Measurements from ENCODE around the gene ARHGAP5.

ARHGAP5 gene

DNA sequence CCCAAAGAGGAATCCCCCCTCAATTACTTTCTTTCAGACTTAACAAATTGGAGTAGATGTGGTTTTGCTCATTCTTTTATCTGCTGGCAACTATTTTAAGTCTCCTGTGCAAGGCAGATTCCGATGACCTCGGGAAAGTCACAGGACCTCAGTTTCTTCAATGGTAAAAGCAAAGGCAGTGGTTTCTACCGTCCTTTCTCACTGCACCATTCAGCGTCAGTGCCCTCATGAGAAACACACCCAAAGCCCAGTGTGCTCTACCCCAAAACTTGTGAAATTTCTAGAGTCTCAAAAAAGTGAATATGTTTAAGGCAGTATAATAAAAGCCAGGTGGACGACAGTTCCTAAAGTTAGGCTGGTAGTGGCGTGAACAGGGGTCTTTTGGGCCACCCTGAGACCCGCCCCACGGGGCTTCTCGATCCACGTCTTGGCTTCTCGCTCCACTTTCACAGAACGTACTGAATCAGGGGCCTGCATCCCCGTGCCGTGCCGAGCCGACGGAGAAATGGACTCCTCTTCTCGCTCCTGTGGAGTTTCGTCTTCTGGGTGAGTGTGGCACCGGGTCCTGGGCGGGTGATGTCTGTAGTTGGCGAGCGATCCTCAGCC, 1.3 kb upstream of the ARHGAP5 start:
- peak in 1 of 2 donors; percentile 18 for DNase-seq

DNA sequence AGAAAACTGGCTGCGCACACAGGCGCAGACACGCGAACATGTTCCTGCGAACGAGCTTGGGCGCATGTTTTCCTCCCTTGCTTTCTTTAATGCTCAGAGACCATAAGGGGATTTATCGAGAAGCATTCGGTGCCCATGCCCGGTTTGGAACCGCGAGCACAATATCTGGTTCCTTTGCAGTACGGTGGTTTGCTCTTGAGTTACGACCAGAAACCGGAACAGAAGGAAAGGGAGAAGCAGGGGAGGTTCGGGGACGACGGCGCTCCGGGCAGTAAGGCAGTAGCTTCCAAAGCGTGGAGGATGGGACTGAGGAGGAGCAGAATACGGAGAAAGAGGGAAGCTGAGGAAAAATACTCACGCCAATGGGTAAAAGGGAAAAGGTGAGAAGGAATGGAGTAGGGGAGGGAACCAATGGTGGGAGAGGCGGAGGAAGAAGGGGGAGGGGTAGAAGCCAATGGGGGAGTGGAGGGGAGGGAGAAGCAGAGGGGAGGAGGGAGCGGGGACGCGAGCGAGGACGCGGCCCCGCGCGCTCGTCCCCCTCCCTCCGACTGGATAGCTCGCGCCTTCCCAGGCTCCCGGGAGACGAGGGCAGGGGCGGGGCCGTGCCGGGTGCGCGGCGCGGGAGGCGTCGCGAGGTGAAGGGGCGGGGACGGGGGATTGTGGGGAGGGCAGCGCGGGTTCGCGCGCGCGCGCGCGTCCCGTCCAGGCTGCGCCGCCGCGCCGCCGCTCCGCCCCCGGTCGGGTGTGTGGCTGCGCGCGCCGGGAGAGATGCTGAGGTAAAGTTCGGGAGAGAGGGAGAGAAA, 625 bp upstream of the ARHGAP5 start:
- peak; percentile 75 to 85 for DNase-seq

DNA sequence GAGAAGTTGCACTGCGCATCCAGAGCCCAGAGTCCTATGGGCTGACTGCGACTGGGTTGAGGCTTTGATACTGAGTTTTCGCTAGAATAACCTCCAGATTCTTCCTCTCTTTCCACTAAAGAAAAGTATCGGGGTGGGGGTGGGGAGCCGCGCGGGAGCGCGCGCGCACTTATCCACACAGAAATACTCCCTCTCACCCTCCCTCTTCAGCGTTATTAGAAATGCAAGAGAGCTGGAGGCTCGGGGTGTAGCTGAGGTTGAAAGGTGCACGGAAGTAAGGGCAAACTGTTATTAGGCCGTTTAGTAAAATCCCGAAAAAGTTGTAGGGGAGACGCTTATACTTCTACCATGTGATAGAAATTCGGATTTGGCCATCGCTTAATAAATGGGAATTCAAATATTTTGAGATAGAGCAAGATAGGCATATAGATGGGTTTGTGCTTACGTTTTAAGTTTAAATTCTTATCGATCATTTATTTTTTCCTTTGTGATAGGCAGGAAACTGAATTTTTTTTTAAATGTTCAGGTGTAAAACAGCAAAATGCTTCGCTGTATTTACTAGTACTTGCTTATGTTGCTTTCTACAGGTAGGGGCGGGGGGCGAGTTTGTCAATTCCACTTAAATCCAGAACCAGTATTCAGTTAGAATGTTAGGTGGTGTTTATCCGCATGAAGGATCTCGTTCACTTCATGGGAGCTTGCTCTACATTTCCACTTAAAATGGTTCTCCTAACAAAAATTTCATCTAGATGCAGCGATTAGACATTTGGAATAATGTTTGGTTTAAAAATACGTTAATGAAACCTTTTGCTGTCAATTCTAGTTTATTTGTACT, 1.1 kb downstream of the ARHGAP5 start:
- DNase-seq = no peak

DNA sequence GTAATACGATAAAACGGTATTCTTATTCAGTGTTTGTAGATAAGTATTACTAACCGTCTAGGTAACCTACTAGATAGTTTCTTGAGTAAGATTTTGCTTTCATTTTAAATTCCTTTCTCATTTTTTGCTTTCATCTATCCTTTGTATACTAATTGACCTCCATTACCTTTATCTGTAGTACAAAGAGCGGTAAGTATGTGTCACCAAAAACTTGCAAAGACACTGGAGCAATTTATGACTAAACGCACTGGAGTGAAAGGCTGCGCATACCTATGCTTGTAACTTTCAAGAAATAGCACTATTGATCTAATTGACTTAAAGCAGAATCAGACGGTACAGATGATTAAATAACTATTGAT, 1.7 kb downstream of the ARHGAP5 start:
- peak in 1 of 2 donors; percentile 18 for DNase-seq

DNA sequence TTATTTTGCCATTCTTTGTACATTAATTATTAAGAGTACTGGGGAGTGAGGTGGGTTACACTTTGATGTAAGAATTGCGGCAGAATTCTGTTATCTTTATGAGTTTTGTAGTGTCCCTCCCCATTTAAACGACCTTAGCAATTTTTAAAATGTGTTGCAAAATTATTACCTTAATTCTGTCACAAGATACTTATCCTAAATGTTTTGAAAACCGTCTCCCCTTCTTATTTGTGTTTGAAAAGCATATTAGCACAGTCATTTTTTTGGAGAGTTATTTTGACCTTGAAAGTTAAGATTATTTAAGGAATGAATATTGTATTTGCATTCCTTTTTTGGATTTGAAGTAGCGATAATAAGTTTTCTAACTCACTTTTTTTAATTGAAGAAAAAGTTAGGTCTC, 2.2 kb downstream of the ARHGAP5 start:
- DNase-seq = no peak

DNA sequence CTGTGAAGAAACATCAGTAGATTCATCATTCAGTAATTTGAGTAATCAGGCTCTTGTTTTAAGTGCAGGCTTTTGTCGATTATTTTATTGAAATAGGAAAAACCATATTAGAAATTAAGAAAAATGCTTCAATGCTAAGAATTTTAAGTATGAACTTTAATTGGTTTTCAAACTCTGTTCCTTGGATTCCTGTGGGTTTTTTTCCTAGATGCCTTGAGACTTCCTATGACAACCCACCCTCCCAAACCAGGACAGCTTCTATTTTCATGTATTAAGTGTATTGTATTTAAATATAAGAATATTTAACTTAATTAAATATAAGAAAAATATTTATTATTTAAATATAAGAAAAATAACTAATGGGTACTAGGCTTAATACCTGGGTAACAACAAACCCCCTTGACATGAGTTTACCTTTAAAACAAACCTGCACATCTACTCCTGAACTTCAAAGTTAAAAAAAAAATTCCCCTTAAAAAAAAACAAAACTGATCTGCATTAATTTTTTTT, 3.0 kb downstream of the ARHGAP5 start:
- DNase-seq = no peak

DNA sequence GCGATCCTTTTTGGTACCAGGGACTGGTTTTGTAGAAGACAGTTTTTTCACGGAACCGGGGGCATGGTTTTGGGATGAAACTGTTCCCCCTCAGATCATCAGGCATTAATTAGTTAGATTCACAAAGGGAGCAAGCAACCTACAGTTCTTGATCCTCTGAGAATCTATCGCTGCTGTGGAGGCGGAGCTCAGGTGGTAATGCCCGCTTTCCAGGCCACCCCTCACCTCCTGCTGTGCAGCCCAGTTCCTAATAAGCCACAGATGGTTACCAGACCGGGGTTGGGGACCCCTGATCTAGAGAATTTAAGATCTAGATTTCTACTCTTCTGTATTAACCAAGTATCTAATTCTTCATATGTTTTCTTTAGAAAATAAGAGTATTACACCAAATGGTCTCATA, 4.8 kb downstream of the ARHGAP5 start:
- no peak for DNase-seq

DNA sequence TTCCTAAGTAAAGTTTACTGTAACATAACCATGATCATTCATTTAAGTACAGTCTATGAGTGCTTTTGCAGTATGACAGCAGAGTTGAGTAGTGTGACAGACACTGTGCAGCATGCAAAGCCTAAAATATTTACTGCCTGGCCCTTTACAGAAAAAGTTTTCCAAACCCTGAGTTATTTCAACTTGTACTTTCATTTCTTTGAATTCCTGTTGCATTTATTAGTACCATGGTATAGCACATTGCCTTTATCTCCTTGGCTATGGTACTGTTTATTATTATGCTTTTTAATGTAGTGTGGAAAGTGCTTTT, 6.2 kb downstream of the ARHGAP5 start:
- no peak for DNase-seq

DNA sequence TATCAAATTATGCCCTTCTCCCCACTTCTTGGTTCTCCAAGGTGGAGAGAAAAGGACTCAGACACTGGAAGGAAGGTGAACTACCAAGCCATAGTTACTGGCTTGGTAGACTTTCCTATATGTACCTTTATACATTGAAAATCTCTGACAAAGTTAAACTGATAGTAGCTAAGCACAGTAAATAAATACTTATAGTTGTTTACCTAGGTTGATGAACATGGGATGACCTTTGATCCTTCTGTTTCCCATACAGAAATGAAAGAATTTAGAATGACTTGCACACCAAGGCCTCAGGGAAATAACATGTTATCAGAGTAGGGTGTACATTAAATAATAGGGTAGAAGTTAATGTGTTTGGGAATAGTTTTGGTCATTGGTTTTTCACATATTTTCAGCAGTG, 6.7 kb downstream of the ARHGAP5 start:
- no peak for DNase-seq

DNA sequence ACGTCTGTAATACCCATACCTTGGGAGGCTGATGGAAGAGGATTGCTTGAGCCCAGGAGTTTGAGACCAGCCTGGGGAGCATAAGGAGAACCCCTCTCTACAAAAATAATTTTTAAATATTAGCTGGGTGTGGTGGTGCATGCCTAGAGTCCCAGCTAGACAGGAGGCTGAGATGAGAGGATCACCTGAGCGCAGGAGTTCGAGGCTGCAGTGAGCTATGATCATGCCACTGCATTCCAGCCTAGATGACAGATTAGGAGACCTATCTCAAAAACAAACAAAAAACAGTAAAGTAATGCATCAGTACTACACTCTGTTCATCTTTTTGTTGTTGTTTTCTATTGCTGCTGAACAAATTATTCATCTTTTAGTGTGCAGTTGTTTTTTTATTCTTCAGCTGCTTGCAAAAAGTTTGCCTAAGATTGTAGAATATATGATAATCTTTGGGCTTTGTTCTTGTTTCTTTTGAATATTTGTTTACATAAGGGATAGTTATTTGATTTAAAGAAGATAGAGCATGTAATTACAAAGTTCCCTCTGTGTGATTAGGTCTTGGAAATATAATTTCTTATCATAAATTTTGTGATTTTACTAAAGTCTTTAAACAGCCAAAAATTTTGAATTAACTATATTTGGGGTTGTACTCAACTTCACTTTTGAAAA, 8.2 kb downstream of the ARHGAP5 start:
- no peak for DNase-seq

DNA sequence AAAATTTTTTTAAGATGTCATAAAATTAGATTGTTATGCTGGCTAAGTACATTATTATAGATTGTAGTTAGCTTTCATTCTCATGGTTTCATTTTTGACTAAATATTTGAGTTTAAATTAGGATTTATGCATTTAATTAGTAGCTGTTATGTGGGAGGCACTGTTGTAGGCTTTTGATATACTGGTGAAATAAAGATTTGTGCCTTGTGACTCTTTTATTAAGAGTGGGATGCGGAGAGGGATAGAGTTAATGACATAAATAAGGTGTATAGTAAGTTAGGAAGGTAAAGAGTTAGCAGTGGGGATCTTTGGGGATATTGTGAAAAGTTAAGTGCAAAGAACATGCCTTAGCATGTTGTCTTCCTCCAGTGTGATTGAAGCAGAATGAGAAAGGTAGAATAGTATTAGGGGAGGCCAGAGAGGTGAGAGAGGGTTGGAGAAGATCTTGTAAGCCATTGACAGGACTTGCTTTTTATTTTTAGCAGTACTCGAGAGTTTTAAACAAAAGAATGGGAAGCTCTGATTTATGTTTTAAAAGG, 8.8 kb downstream of the ARHGAP5 start:
- no peak for DNase-seq

DNA sequence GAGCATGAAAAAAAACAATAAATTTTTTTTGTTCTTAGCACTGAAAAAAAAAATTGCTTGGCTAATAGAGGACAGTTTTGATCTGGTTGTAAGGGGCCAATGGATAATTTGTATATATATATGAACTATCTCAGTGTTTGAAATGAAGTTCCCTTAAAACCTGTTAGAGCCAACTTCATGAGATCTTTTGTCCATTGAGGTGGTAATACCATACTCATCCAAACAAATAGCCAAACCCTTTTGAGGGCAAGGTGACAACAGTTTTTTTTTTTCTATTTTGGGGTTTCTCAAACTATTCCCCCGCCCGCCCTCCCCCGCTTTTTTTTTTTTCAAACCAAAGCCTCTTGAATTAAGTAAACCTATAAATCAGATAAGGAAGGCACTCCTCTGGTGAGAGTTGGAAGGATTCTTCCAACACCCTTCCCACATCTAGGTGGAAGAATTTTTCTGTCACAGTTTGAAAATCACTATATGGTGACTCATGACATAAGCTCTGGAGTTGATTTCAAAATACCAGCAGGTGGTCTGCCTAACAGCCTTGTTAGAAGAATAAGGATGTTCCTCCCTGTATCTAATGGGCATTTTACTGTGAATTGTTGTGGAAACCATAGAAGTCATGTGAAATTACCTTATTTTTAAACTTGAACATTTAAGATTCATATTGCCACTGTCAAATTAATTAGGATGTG, 10.2 kb downstream of the ARHGAP5 start:
- no peak for DNase-seq

DNA sequence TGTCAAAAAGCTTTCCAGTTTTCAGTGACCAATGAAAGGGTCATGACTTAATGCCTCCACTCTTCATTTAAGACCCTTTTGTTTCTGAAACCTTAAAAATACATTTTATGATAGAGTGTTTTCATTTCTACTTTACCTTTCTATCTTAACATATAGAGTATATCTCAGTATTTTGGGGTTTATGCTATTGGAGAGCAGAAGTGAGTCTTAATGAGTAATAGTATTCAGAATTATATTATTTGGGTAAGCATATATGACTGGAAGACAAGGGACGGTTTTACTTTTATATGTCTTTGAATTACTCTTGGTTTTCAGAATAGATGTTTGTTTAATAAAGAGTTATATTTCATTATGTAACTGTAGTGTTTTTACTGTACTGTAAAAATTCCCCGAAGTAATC, 10.8 kb downstream of the ARHGAP5 start:
- no peak for DNase-seq

DNA sequence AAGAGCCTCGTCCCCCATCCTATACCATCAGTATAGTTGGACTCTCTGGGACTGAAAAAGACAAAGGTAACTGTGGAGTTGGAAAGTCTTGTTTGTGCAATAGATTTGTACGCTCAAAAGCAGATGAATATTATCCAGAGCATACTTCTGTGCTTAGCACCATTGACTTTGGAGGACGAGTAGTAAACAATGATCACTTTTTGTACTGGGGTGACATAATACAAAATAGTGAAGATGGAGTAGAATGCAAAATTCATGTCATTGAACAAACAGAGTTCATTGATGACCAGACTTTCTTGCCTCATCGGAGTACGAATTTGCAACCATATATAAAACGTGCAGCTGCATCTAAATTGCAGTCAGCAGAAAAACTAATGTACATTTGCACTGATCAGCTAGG, 13.6 kb downstream of the ARHGAP5 start:
- no peak for DNase-seq

DNA sequence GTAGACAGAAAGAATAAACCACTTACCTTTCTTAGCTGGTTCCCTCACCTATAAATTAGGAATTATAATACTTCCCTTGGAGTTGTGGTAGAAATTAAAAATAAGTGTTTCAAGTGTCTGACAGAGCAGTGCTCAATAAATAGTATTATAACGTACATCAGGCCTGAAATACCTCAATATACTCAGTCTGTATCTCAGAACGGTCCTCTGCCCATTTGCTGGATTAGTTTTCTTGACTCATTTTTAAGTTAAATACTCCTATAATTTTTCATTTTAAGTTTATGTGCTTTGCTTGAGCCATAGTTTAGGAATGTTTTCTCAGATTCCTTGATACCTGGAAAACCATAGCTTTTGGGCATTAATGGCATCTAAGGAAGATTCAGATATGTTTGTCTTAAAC, 22.4 kb downstream of the ARHGAP5 start:
- DNase-seq = no peak

DNA sequence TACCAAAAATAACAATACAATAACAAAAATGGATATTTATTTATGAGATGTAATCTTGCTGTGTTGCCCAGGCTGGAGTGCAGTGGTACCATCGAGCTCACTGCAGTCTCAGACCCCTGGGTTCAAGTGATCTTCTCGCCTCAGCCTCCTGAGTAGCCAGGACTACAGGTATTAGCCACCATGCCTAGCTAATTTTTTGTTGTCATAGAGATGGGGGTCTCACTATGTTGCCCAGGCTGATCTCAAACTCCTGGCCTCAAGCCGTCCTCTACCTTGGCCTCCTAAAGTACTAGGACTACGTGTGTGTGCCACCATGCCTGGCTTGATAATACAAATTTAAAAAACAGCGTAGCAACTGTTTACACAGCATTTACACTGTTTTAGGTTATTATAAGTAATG, 23.1 kb downstream of the ARHGAP5 start:
- DNase-seq = no peak

DNA sequence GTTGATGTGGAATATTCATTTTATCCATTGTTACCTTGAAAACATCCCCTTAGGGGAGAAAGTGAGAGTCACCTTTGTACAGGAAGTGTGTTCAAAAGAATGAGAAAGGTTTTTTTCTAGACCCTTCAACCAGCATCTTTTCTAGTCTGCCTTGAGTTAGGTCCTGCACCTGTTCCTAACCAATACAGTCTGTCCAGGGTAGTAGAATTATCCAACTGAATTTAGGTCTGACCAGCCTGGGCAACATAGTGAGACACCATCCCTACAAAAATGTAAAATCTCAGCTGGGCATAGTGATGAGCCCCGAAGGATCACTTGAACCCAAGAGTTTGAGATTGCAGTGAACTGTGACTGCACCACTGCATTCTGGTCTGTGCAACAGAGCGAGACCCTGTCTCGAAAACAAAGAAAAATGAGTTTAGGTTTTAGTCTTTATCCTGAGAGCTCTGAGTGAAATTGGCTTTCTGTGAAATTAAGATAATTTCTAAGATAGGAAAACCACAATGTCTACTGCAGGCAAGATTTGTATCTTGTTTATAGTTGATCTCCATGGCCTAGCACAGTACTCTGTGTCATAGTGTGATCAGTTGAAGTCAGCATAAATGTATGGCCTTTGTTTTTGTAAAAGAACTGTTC, 25.2 kb downstream of the ARHGAP5 start:
- DNase-seq = peak in 1 of 2 donors; percentile 56

DNA sequence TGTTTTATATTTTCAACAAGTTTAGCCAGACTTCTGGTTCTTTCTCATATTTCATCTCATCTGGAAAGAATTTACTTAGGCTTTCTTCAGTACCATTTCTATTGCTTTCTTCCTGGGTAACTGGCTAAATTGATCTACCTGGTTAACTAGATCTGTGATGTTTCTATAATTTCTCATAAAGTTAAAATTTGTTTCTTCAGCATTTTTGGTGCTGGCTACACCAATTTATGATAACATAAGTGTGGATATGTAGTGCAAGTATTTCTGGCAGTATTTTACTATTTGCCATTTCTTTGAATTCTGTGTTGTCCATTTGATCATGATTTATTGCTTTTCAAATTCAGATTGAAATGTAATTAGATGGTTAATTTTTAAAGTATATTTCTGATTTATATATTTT, 25.9 kb downstream of the ARHGAP5 start:
- DNase-seq = no peak

DNA sequence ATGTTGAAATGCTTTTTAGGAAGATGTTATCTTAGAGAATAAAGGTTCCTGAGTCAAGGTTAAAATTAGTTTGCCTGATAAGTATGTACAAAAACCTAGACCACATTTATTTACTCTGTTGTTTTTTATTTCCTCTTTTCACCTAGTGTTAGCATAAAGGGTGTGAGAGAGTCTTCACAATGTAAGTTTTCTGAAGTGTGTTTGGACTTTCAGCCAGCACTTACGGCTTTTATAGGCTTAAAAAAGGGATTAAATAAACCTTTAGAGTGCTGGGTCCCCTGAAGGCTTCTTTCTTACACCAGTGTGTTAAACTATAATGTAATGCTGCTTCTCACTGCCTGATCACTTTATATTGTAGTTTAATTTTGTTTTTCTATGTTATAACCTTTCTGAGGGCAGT, 27.2 kb downstream of the ARHGAP5 start:
- DNase-seq = no peak

DNA sequence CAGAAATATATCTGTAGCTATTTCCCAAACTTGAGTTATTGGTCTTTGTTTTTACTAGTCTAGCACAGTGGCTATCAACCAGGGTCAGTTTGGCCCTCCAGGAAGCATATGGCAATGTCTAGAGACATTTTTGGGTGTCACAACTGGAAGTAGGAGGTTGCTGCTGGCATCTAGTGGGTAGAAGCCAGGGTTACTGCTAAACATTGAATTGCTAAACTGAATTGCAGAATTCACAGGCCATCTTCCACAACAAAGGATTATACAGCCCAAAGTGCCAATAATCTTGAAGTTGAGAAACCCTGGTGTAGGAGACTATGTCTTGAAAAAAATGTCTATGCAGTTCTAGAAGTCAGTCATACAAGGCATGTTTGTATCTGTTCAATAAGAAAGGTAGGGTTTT, 27.7 kb downstream of the ARHGAP5 start:
- DNase-seq = no peak

DNA sequence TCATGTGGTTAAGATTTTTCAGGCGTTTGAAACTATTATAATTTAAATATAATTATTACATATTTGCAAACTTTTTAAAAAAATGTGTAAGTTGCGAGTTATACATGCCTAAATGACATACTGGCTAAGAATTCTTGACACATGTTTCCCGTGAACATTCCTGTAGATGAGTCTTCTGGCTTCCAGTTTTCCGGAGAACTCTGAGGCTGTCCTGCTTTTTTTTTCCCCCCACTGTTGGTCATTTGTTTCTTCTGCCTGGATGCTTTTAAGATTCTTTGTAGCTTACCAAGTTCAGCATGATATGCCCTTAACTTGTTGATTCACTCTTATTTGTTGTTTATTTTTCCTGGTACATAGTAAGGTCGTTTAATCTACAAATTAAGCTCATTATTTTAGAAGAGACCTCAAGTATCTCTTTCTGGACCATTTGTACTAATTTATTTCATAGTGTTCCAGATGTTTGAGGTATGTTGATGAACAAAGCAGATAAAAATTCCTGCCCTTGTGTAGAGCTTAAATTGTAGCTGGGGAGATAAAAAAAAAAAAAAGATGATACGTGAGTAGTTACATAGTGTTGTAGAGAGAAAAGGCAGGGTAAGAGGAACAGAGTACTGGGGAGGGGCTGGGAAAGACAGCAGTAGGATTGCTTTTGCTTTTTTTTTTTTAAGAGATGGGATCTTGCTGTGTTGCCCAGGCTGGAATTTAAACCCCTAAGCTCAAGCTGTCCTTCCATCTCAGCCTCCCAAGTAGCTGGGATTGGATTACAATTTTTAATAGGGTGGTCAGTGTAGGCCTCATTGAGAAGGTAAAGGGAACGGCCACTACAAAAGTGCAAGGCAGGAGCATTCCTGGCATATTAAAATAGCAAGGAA, 32.8 kb downstream of the ARHGAP5 start:
- no peak for DNase-seq

Measured in CD4-positive, alpha-beta T cell treated with Interleukin-4 for 1 hour (primary cell).